K562 (cell line): ENCODE results near the gene ECI1. TPM values are rescaled to one million over a fixed set of nuclear protein-coding genes. Genes with fewer than 3 reads are reported as not detected.

Source experiments
- ARID2 ChIP-seq: fragments of 450-650 bp; IDR thresholded peaks from 2 replicates; pipeline ENCODE4 v1.6.1; 2017; ENCODE audit warnings: antibody characterized with exemption, mild to moderate bottlenecking
- E2F3 ChIP-seq: fragments of 250-450 bp; sonication (Bioruptor Pico); IDR thresholded peaks from 2 replicates; pipeline ENCODE4 v1.4.0; 2020; ENCODE audit warnings: mild to moderate bottlenecking
- FOXJ2 ChIP-seq: fragments of 200-800 bp; sonication (Bioruptor generic); IDR thresholded peaks from 2 replicates; pipeline ENCODE4 v1.6.1; 2016; ENCODE audit warnings: missing genetic modification characterization, missing compliant biosample characterization
- FOXM1 ChIP-seq, 2 experiments: fragments of 450-650 bp in 1 of 2; sonication (generic) in 1 of 2; formaldehyde crosslinking in 1 of 2; IDR thresholded peaks; 2 replicates each; pipeline versions ENCODE4 v1.6.1 to v1.9.0; 2017 to 2022; ENCODE audit warnings: low read depth in 2 of 2, mild to moderate bottlenecking in 2 of 2, missing genetic modification reagents in 1 of 2, moderate library complexity in 1 of 2
- GABPA ChIP-seq: fragments of 200-800 bp; sonication (Bioruptor generic); conservative IDR thresholded peaks from 2 replicates; pipeline ENCODE4 v1.6.1; 2016; ENCODE audit warnings: low read depth, missing genetic modification characterization, missing compliant biosample characterization
- HNRNPL ChIP-seq: fragments of 200-400 bp; formaldehyde crosslinking; IDR thresholded peaks from 2 replicates; pipeline ENCODE4 v1.6.1; 2017; ENCODE audit warnings: low read depth, mild to moderate bottlenecking, low read length
- POLR2AphosphoS2 ChIP-seq: IDR thresholded peaks from 2 replicates; pipeline ENCODE4 v1.6.1; 2012; ENCODE audit warnings: low read length, improper control_type of control experiment
- POLR2H ChIP-seq: IDR thresholded peaks from 2 replicates; pipeline ENCODE4 v1.6.1; 2016; ENCODE audit warnings: missing genetic modification characterization, low read depth, mild to moderate bottlenecking, control low read depth, missing compliant biosample characterization, moderate library complexity
- SMARCB1 ChIP-seq: IDR thresholded peaks from 2 replicates; pipeline ENCODE4 v1.6.1; 2011; ENCODE audit warnings: improper control_type of control experiment, low read depth; ENCODE audit not compliant: insufficient read length
- STAT5A ChIP-seq: IDR thresholded peaks from 2 replicates; pipeline ENCODE4 v1.6.1; 2012; ENCODE audit warnings: low read length, inconsistent platforms, borderline replicate concordance
- STAT5B ChIP-seq: fragments of 250-450 bp; sonication (Bioruptor Pico); IDR thresholded peaks from 2 replicates; pipeline ENCODE4 v1.8.0; 2021; ENCODE audit warnings: mild to moderate bottlenecking, inconsistent platforms
- TOE1 ChIP-seq, 2 experiments: fragments of 450-650 bp in 1 of 2; sonication (generic) in 1 of 2; formaldehyde crosslinking in 1 of 2; IDR thresholded peaks; 2 replicates each; pipeline versions ENCODE4 v1.7.1 to v1.8.0; 2016 to 2022; ENCODE audit warnings: borderline replicate concordance in 2 of 2, mild to moderate bottlenecking in 2 of 2, antibody characterized with exemption in 1 of 2, inconsistent platforms in 1 of 2, low read depth in 1 of 2, missing genetic modification reagents in 1 of 2, moderate library complexity in 1 of 2
- TSC22D4 ChIP-seq: fragments of 450-650 bp; IDR thresholded peaks from 2 replicates; pipeline ENCODE4 v1.6.1; 2016; ENCODE audit warnings: missing genetic modification characterization, missing biosample characterization, control low read depth
- ZNF124 ChIP-seq: sonication (generic); formaldehyde crosslinking; IDR thresholded peaks from 2 replicates; pipeline ENCODE4 v1.8.1; 2022; ENCODE audit warnings: missing genetic modification reagents
- ZNF324 ChIP-seq: fragments of 250-450 bp; sonication (Bioruptor Pico); IDR thresholded peaks from 2 replicates; pipeline ENCODE4 v1.4.0; 2020; ENCODE audit warnings: mild to moderate bottlenecking
- polyA plus RNA-seq, 8 experiments: library from polyadenylated mRNA; depleted of rRNA in 4 of 8; stranded (reverse) in 5 of 8; unstranded in 3 of 8; fragments of >200 nt; fragmentation: Nextera tagmentation in 2 of 8; fragmentation: Illumina TruSeq in 1 of 8; extraction: Ambion mirVana in 2 of 8; extraction: Trizol in 1 of 8; gene quantifications; 2 replicates each; pipeline versions ENCODE4 v1.2.1 to v1.2.3, GENCODE V29; 2011 to 2014; ENCODE audit warnings: inconsistent platforms in 1 of 8, missing spikeins in 1 of 8
- total RNA-seq, 7 experiments: library from RNA; depleted of rRNA in 6 of 7; stranded (reverse); fragments of >200 nt in 6 of 7; fragmentation: Illumina TruSeq in 2 of 7; extraction: Trizol in 2 of 7; gene quantifications; 2 replicates each; pipeline versions ENCODE4 v1.2.1 to v1.2.3, GENCODE V29; 2011 to 2021; ENCODE audit warnings: low replicate concordance in 1 of 7
- TF ChIP-seq, protein P1 (sequence below), 3 experiments: IDR thresholded peaks in 2 of 3; conservative IDR thresholded peaks in 1 of 3; 2 replicates each; pipeline ENCODE4 v1.5.1; 2011 to 2012; ENCODE audit warnings: low read length in 3 of 3, mild to moderate bottlenecking in 3 of 3, control low read depth in 2 of 3, improper control_type of control experiment in 1 of 3, inconsistent platforms in 1 of 3, low read depth in 1 of 3, mixed read lengths in 1 of 3, moderate library complexity in 1 of 3; ENCODE audit not compliant: insufficient read depth in 2 of 3
- TF ChIP-seq, protein P2 (sequence below): fragments of 250-450 bp; sonication (Bioruptor Pico); IDR thresholded peaks from 2 replicates; pipeline ENCODE4 v1.8.0; 2022; ENCODE audit warnings: moderate library complexity, mild to moderate bottlenecking, inconsistent platforms
- TF ChIP-seq, protein P3 (sequence below): fragments of 450-650 bp; IDR thresholded peaks from 2 replicates; pipeline ENCODE4 v1.6.1; 2017; ENCODE audit warnings: antibody characterized with exemption, mild to moderate bottlenecking
- TF ChIP-seq, protein P4 (sequence below): fragments of 450-650 bp; IDR thresholded peaks from 2 replicates; pipeline ENCODE4 v1.6.1; 2016

ECI1 gene
- total and polyA plus RNA-seq, 9 of the 15 experiments (the other 6 are each of a cell fraction or from before 2014, with no cell fraction given): 4.7 to 189 (median 54.0) TPM

DNA sequence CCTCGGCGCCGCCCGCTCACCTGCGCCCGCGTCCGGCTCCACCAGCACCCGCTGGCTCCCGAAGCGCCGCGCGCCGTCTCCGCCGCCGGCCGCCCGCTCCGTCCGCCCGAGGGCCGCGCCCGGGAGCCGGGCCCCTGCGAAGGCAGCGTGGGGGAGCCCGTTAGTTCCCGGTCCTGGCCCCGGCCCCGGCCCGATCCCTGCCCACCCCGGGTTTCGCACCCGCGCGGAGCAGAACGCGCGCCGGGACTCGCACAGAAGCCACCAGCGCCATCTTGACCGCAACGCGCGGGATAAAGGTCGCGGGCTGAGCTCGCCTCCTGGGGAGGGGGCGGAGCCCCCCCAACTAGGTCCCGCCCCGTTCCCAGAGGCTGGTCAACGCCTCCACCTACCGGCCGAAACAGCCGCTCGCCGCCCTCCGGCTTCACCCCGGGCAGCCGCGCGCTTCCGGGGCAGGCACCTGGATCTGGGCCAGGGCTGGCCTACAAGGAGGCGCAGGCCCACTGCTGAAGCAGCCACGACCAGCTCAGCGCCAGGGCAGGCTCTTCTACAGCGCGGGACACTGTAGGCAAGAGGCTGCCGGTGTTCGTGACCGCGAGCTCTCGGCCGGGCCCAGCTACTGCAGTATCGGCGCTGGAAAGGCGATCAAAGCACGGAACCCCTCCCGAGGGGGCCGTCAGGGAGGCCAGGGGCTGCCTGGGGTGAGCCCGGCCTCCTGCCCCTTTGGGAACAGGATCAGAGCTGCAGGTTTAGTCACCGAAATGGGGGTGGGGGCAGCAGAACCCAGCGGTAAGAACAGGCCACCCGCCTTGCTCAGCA is at the start of gene ECI1 (continued):
- TF ChIP-seq ZNF124 (CRISPR knock-in tag) (no peak), SMARCB1 (no peak), HNRNPL (peak; percentile 98), FOXM1 (IDR thresholded peaks at IDR 0.05; ENCODE audit: low read depth) (peak; percentile 54), FOXM1 (CRISPR knock-in tag; IDR thresholded peaks at IDR 0.05; ENCODE audit: low read depth) (no peak), E2F3 (peak; percentile 77; the same call in 1 of the 2 replicates), ARID2 (0 out of 2 replicates have a peak, but pooled peaks have one; percentile 16), STAT5B (CRISPR knock-in tag) (no peak), STAT5A (no peak), POLR2H (tag) (peak; percentile 90), POLR2AphosphoS2 (peak; percentile 82), FOXJ2 (tag) (no peak), GABPA (tag) (peak; percentile 83), TSC22D4 (no peak), ZNF324 (CRISPR knock-in tag) (no peak), TOE1 (IDR thresholded peaks at IDR 0.05; ENCODE audit: borderline replicate concordance) (peak; percentile 55; the same call in 1 of the 2 replicates), TOE1 (CRISPR knock-in tag; IDR thresholded peaks at IDR 0.05; ENCODE audit: borderline replicate concordance, low read depth) (no peak)
- TF ChIP-seq, protein P1, sequence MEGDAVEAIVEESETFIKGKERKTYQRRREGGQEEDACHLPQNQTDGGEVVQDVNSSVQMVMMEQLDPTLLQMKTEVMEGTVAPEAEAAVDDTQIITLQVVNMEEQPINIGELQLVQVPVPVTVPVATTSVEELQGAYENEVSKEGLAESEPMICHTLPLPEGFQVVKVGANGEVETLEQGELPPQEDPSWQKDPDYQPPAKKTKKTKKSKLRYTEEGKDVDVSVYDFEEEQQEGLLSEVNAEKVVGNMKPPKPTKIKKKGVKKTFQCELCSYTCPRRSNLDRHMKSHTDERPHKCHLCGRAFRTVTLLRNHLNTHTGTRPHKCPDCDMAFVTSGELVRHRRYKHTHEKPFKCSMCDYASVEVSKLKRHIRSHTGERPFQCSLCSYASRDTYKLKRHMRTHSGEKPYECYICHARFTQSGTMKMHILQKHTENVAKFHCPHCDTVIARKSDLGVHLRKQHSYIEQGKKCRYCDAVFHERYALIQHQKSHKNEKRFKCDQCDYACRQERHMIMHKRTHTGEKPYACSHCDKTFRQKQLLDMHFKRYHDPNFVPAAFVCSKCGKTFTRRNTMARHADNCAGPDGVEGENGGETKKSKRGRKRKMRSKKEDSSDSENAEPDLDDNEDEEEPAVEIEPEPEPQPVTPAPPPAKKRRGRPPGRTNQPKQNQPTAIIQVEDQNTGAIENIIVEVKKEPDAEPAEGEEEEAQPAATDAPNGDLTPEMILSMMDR (IDR thresholded peaks at IDR 0.05 in 2 of 3, conservative IDR thresholded peaks at IDR 0.05 in 1 of 3; ENCODE audit: insufficient read depth in 2 of 3, low read depth in 1 of 3, low read length in 3 of 3): peak; percentile 80 to 88 (median 87)
- TF ChIP-seq, protein P2, sequence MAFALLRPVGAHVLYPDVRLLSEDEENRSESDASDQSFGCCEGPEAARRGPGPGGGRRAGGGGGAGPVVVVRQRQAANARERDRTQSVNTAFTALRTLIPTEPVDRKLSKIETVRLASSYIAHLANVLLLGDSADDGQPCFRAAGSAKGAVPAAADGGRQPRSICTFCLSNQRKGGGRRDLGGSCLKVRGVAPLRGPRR (CRISPR knock-in tag): no peak
- TF ChIP-seq, protein P3, sequence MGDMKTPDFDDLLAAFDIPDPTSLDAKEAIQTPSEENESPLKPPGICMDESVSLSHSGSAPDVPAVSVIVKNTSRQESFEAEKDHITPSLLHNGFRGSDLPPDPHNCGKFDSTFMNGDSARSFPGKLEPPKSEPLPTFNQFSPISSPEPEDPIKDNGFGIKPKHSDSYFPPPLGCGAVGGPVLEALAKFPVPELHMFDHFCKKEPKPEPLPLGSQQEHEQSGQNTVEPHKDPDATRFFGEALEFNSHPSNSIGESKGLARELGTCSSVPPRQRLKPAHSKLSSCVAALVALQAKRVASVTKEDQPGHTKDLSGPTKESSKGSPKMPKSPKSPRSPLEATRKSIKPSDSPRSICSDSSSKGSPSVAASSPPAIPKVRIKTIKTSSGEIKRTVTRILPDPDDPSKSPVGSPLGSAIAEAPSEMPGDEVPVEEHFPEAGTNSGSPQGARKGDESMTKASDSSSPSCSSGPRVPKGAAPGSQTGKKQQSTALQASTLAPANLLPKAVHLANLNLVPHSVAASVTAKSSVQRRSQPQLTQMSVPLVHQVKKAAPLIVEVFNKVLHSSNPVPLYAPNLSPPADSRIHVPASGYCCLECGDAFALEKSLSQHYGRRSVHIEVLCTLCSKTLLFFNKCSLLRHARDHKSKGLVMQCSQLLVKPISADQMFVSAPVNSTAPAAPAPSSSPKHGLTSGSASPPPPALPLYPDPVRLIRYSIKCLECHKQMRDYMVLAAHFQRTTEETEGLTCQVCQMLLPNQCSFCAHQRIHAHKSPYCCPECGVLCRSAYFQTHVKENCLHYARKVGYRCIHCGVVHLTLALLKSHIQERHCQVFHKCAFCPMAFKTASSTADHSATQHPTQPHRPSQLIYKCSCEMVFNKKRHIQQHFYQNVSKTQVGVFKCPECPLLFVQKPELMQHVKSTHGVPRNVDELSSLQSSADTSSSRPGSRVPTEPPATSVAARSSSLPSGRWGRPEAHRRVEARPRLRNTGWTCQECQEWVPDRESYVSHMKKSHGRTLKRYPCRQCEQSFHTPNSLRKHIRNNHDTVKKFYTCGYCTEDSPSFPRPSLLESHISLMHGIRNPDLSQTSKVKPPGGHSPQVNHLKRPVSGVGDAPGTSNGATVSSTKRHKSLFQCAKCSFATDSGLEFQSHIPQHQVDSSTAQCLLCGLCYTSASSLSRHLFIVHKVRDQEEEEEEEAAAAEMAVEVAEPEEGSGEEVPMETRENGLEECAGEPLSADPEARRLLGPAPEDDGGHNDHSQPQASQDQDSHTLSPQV: 0 out of 2 replicates have a peak, but pooled peaks have one; percentile 29
- TF ChIP-seq, protein P4, sequence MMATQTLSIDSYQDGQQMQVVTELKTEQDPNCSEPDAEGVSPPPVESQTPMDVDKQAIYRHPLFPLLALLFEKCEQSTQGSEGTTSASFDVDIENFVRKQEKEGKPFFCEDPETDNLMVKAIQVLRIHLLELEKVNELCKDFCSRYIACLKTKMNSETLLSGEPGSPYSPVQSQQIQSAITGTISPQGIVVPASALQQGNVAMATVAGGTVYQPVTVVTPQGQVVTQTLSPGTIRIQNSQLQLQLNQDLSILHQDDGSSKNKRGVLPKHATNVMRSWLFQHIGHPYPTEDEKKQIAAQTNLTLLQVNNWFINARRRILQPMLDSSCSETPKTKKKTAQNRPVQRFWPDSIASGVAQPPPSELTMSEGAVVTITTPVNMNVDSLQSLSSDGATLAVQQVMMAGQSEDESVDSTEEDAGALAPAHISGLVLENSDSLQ: no peak
